ENCODE measurements around the gene KRTAP27-1.

- no peak for TF ChIP-seq ZFP3 (CRISPR knock-in tag; IDR thresholded peaks at IDR 0.05)
- no peak for TF ChIP-seq ARNTL (CRISPR knock-in tag; IDR thresholded peaks at IDR 0.05; ENCODE audit: borderline replicate concordance, low read depth)
- TF ChIP-seq ESRRG (CRISPR knock-in tag; IDR thresholded peaks at IDR 0.05): no peak
- TF ChIP-seq CREB5 (CRISPR knock-in tag; IDR thresholded peaks at IDR 0.05; ENCODE audit: low read depth): no peak
Measured at GRCh38 chr21:30336596-30336995, 898 bp downstream of the KRTAP27-1 start.

Measured in SK-N-SH treated with all-trans-retinoic acid at 6 μM for 48 hours (cell line).